ENCODE results near the gene CCDC15.
A peak's percentile ranks its signal among the peaks of the same experiment; 100 is the strongest.

Gene CCDC15

GRCh38 chr11:124953753-124954589, at the start of gene CCDC15:
Gene CCDC15 (plus strand): TSS chr11:124954202. CDS start chr11:124954733, 531 bp downstream.
- DNase-seq (ENCODE audit: low spot score) = peak; percentile 96

DNA sequence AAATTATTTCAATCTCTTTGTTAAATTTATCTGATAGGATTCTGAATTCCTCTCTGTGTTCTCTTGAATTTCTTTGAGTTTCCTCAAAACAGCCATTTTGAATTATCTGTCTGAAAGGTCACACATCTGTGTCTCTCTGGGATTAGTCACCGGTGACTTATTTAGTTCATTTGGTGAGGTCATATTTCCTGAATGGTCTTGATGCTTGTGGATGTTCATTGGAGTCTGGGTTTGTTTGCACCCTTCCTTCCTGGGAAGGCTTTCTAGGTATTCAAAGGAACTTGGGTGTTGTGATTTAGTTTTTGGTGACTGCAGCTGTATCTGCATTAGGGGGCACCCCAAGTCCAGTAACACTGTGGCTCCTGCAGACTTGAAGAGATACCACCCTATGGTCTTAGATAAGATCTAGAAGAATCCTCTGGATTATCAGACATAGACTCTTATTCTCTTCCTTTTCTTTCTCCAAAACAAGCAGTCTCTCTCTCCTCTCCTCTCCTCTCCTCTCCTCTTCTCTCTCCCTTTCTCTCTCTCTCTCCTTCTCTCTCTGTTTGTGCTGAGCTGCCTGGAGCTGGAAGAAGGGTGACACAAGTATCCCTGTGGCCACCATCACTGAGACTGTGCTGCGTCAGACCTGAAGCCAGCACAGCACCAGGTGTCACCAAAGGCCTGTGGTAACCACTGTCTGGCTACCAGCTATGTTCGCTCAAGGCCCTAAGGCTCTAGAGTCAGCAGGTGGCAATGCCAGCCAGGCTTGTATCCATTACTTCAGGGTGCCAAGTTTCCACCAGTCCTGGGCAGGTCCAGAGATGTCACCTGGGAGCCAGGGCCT, 38.2 kb upstream of the CCDC15 start:
- DNase-seq (ENCODE audit: low spot score) = no peak

DNA sequence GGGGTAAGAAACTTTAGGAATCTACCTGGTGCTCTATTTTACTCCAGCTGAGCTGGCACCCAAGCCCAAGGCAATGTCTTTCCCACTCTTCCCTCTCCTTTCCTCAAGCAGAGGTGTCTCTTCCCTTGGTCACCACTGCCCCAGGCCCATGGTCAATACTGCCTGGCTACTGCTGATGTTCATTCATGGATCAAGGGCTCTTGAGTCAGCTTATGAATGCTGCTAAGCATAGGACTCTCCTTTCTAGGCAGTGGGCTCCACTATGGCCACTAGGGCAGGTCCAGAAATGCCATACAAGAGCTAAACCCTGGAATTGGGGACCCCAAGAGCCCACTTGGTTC, 37.7 kb upstream of the CCDC15 start:
- DNase-seq (ENCODE audit: low spot score) = no peak

- no peak for DNase-seq (ENCODE audit: low spot score)
These were observed 36.8 kb upstream of the CCDC15 start for GRCh38 chr11:124917115-124917637.

GRCh38 chr11:124918950-124919349, 35.1 kb upstream of the CCDC15 start, which contains the start of gene HEPN1:
Gene HEPN1 (plus strand): TSS chr11:124919250.
- no peak for DNase-seq (ENCODE audit: low spot score)

DNA sequence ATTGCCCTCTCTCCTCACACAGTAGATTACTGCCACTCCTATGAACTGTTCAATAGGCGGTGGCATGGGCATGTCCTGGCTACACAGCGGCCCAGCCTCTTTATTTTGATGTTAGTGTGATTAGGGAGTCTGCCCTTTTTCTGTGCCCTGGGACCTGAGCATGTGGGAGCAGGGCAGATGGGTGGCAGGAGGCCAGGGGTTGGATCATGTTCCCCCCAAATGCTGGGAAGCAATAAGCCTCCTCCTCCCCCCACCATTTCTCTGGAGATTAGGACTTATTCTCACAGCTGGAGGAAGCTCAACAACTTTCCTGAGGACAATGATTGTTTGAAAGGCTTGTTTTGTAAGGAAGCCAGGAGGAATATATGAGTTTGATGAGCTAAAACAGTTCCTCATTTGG, 34.1 kb upstream of the CCDC15 start:
- no peak for DNase-seq (ENCODE audit: low spot score)

- DNase-seq (ENCODE audit: low spot score) = no peak
These were observed 33.6 kb upstream of the CCDC15 start for GRCh38 chr11:124920356-124920755.

GRCh38 chr11:124920870-124921609, 33.0 kb upstream of the CCDC15 start:
- DNase-seq (ENCODE audit: low spot score) = no peak

- no peak for DNase-seq (ENCODE audit: low spot score)
These were observed 31.2 kb upstream of the CCDC15 start for GRCh38 chr11:124922831-124923230.

DNA sequence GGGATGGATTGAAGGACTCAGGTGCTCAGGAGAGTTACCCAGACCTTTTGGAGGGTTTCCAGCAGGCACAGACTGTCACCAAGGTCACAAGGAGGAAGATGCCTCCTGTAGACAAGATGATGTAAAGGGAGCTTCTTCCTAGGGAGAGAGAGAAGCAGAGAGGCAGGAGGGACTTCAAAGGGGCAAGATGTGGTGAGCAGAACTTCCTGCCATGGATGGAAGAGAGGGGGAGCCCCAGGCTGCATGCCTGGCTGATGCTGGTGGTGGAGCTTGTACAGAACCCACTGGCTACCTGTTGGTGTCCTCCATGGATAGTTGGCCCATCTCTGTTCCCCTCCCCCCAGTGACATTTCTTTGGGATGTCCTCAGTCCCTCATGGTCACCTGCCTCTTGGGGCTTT, 30.7 kb upstream of the CCDC15 start:
- DNase-seq (ENCODE audit: low spot score) = no peak

GRCh38 chr11:124928942-124929665, 24.9 kb upstream of the CCDC15 start:
- DNase-seq (ENCODE audit: low spot score) = no peak

DNA sequence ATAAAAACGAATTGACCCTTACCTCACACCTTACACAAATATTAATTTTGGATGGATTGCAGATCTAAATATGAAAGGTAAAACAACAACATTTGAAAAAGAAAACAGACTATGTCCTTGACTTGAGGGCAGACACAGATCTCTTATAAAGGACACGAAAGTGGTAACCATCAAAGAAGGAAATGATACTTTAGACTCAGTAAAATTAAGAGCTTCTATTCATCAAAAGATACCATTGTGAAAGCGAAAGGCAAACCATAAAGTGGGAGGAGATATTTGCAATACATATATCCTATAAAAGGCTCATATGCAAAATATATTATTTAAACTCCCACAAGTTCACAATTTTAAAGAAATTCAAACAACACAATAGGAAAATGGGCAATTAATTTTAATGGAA, 23.2 kb upstream of the CCDC15 start:
- DNase-seq (ENCODE audit: low spot score) = no peak

DNA sequence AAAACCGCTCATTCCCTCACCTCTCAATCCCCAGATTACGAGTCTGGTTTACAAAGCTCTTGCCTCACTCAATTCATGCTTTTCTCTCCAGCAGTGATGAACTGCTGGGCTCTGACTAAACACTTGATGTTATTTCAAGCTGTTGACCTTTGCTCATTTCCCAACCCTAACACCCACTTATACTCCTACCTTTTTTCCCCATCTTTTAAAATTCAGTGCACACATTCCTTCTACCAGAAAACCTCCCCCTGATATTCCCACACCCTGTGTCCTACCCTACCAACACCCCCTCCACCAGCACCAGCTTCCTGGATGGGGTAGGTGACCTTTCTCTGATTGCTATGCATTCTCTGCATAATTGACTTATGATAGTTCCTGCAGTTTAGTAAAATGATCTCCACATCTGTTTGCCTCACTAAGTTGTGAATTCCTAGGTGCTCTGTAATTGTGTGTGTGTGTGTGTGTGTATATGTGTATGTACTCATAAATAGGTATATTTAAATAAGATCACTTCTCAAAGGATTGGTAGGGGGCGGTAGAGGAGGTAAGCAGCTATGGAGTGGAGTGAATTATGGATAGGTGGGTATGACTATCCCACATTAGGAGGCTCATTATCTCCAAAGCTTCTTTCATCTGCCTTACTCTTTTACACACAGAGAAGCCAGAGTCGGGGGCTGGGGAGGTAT, 19.0 kb upstream of the CCDC15 start:
- DNase-seq (ENCODE audit: low spot score) = no peak

GRCh38 chr11:124935548-124936514, 18.2 kb upstream of the CCDC15 start, which contains the start of gene HEPACAM:
Gene HEPACAM (minus strand): TSS chr11:124936047. CDS start chr11:124936006, 41 bp downstream.
- DNase-seq (ENCODE audit: low spot score) = no peak

- DNase-seq (ENCODE audit: low spot score) = no peak
These were observed 16.6 kb upstream of the CCDC15 start for GRCh38 chr11:124937336-124937935.

GRCh38 chr11:124938206-124938765, 15.7 kb upstream of the CCDC15 start:
- DNase-seq (ENCODE audit: low spot score) = no peak

- DNase-seq (ENCODE audit: low spot score) = no peak
These were observed 15.0 kb upstream of the CCDC15 start for GRCh38 chr11:124938970-124939369.

DNA sequence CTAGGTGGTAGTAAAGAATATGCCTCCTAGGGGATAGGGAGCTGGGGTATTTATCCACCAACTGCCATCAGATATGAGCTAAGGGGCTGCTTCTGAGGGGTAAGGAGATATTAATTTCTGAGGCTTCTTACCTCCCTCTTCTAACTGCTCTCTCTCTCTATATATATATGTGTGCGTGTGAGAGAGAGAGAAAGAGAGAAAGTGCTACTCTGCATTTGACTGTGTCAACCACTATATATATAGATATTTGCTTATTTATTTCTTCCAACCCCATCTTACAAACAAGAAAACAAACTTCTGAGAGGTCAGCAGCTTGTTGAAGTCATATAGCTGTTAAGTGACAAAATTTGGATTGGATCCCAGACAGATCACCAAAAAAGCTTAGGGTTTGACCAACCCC, 12.3 kb upstream of the CCDC15 start:
- DNase-seq (ENCODE audit: low spot score) = no peak
